ENCODE data around the gene EIF2AK3. TPM values are rescaled to one million over a fixed set of nuclear protein-coding genes. Genes with fewer than 3 reads are reported as not detected.

Gene EIF2AK3
- total and polyA plus RNA-seq, 2 of the 8 experiments (the other 6 are each of a cell fraction or from before 2014, with no cell fraction given): 5.8 to 22.8 TPM

GRCh38 chr2:88521445-88522073 is 105.7 kb downstream of the EIF2AK3 start (continued):
- TF ChIP-seq EP300 (IDR thresholded peaks at IDR 0.05; ENCODE audit: borderline replicate concordance in 1 of 2, low read depth in 2 of 2, low read length in 2 of 2) (no peak), SIN3A (conservative IDR thresholded peaks at IDR 0.05 in 1 of 2, IDR thresholded peaks at IDR 0.05 in 1 of 2; ENCODE audit: low read depth in 1 of 2, low read length in 2 of 2) (no peak), CTBP2 (IDR thresholded peaks at IDR 0.05; ENCODE audit: borderline replicate concordance, insufficient read depth, insufficient read length, low read length) (no peak), RBBP5 (IDR thresholded peaks at IDR 0.05; ENCODE audit: borderline replicate concordance, low read depth, low read length) (no peak)

Measured in H1 (cell line).